Measurements from ENCODE around the gene NCAPG2.

DNA sequence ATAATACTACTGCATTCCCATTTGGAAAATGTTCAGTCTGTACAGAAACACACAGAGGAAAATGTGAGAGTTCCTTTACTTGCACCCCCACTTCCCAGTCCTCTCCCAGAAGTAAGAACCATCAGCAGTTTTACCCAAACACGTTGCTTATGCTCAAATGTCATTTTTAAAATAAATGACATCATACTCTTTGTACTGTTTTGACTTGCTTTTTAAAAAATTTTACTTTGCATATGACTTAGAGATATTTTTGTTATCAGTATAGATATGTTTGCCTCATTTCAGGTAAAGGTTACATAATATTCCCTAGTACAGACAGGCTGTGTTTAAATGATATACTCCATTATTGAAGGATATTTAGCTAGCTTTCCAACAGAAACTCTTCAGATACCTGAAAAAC, 103.5 kb downstream of the NCAPG2 start:
- no peak for TF ChIP-seq POLR2A (IDR thresholded peaks at IDR 0.05; ENCODE audit: low read depth, low read length)
- TF ChIP-seq TAF1 (IDR thresholded peaks at IDR 0.05; ENCODE audit: low read depth, low read length): no peak
- TF ChIP-seq SPI1 (IDR thresholded peaks at IDR 0.05; ENCODE audit: low read depth, low read length): no peak
- TF ChIP-seq POLR2AphosphoS5 (IDR thresholded peaks at IDR 0.05; ENCODE audit: low read depth, low read length): no peak

All from GM12891 (cell line).